CD14-positive monocyte (primary cell): ENCODE measurements around the gene INPP5A. TPM values are rescaled to one million over a fixed set of nuclear protein-coding genes. Genes with fewer than 3 reads are reported as not detected.
A peak's percentile ranks its signal among the peaks of the same experiment; 100 is the strongest.

Experiments
- DNase-seq, 3 donors: peaks; one replicate each; pipeline ENCODE4 v3.0.0-alpha.2; 2011 to 2022
- H2AFZ ChIP-seq: 2 replicates; pipeline ENCODE4 v1.6.0; 2012; ENCODE audit warnings: mild to moderate bottlenecking, low read depth, low read length, inconsistent platforms; ENCODE audit not compliant: insufficient read depth, poor library complexity, severe bottlenecking
- H3K27ac ChIP-seq, 2 donors: 1 replicate in 1 of 2; 2 replicates in 1 of 2; pipeline ENCODE4 v1.5.1; 2012 to 2013; ENCODE audit warnings: low read length in 2 of 2, control low read depth in 1 of 2, inconsistent platforms in 1 of 2, low read depth in 1 of 2, mild to moderate bottlenecking in 1 of 2
- H3K27me3 ChIP-seq, 2 donors: one replicate each; pipeline versions ENCODE4 v1.6.0 to v1.6.1; 2011 to 2013; ENCODE audit warnings: low read length in 2 of 2; ENCODE audit not compliant: control insufficient read depth in 2 of 2, insufficient read depth in 2 of 2
- H3K36me3 ChIP-seq, 2 donors: replicated peaks in 1 of 2; 1 replicate in 1 of 2; 2 replicates in 1 of 2; pipeline versions ENCODE4 v1.5.1 to v1.6.1; 2012 to 2013; ENCODE audit warnings: low read length in 2 of 2, control low read depth in 1 of 2, inconsistent platforms in 1 of 2, mild to moderate bottlenecking in 1 of 2; ENCODE audit not compliant: insufficient read depth in 2 of 2, control insufficient read depth in 1 of 2
- H3K4me1 ChIP-seq, 2 donors: 1 replicate in 1 of 2; 2 replicates in 1 of 2; pipeline versions ENCODE4 v1.5.1 to v1.6.1; 2012 to 2013; ENCODE audit warnings: low read length in 2 of 2, control low read depth in 1 of 2, inconsistent platforms in 1 of 2, mild to moderate bottlenecking in 1 of 2, moderate library complexity in 1 of 2; ENCODE audit not compliant: insufficient read depth in 2 of 2, control insufficient read depth in 1 of 2
- H3K4me2 ChIP-seq: replicated peaks from 2 replicates; pipeline ENCODE3; 2012; ENCODE audit warnings: low read length, moderate library complexity, mild to moderate bottlenecking; ENCODE audit not compliant: poor library complexity, severe bottlenecking; ENCODE audit errors: extremely low read depth
- H3K4me3 ChIP-seq, 3 experiments: fragments of 200-600 bp in 1 of 3; sonication (generic) in 1 of 3; replicated peaks in 1 of 3; 1 replicate in 2 of 3; 2 replicates in 1 of 3; pipeline ENCODE4 v1.5.1; 2011 to 2013; ENCODE audit warnings: low read length in 3 of 3, mild to moderate bottlenecking in 3 of 3, control low read depth in 2 of 3, low read depth in 2 of 3, inconsistent platforms in 1 of 3, moderate library complexity in 1 of 3
- H3K79me2 ChIP-seq: 2 replicates; pipeline ENCODE4 v1.6.0; 2012; ENCODE audit warnings: mild to moderate bottlenecking, control low read depth, inconsistent platforms, low read length, moderate library complexity; ENCODE audit not compliant: insufficient read depth
- H3K9ac ChIP-seq: 2 replicates; pipeline ENCODE4 v1.6.0; 2017; ENCODE audit warnings: low read length, mild to moderate bottlenecking; ENCODE audit not compliant: insufficient read depth, poor library complexity, severe bottlenecking
- H3K9me3 ChIP-seq, 2 donors: replicated peaks in 1 of 2; 1 replicate in 1 of 2; 2 replicates in 1 of 2; pipeline versions ENCODE4 v1.5.1 to v1.6.1; 2012 to 2013; ENCODE audit warnings: low read length in 2 of 2, control low read depth in 1 of 2; ENCODE audit not compliant: control insufficient read depth in 1 of 2, insufficient read depth in 1 of 2
- H4K20me1 ChIP-seq: 2 replicates; pipeline ENCODE4 v1.6.0; 2012; ENCODE audit warnings: mild to moderate bottlenecking, low read length, control low read depth, moderate library complexity; ENCODE audit not compliant: insufficient read depth
- H3K27ac Mint-ChIP-seq, 7 donors: one replicate each; pipeline ENCODE4 v1.8.0; 2020; ENCODE audit warnings: mild to moderate bottlenecking in 7 of 7, mixed read lengths in 7 of 7, moderate library complexity in 6 of 7, inconsistent platforms in 2 of 7
- H3K27me3 Mint-ChIP-seq, 3 donors: one replicate each; pipeline ENCODE4 v1.8.0; 2021 to 2022; ENCODE audit warnings: low read depth in 3 of 3, mild to moderate bottlenecking in 3 of 3, mixed read lengths in 3 of 3, moderate library complexity in 3 of 3, inconsistent platforms in 1 of 3
- H3K36me3 Mint-ChIP-seq, 2 donors: one replicate each; pipeline ENCODE4 v1.8.0; 2020; ENCODE audit warnings: mixed read lengths in 2 of 2, inconsistent platforms in 1 of 2, mild to moderate bottlenecking in 1 of 2
- H3K4me1 Mint-ChIP-seq: one replicate; pipeline ENCODE4 v1.8.0; 2020; ENCODE audit warnings: mild to moderate bottlenecking, mixed read lengths
- H3K4me3 Mint-ChIP-seq, 2 donors: one replicate each; pipeline ENCODE4 v1.8.0; 2020; ENCODE audit warnings: mild to moderate bottlenecking in 2 of 2, mixed read lengths in 2 of 2, moderate library complexity in 1 of 2
- H3K9me3 Mint-ChIP-seq, 7 donors: one replicate each; pipeline ENCODE4 v1.8.0; 2020 to 2022; ENCODE audit warnings: mixed read lengths in 7 of 7, mild to moderate bottlenecking in 6 of 7, moderate library complexity in 6 of 7, inconsistent platforms in 2 of 7
- CTCF ChIP-seq: fragments of 200-600 bp; IDR thresholded peaks from one replicate; pipeline ENCODE4 v1.8.0; 2022; ENCODE audit warnings: antibody characterized with exemption, mild to moderate bottlenecking
- WGBS: methylation state at CpG from one replicate; pipeline ENCODE4 v1.1.5; 2013; ENCODE audit warnings: missing lambda C conversion rate; ENCODE audit not compliant: insufficient coverage; 5-methylcytosine and 5-hydroxymethylcytosine counted together
- intact Hi-C, 2 donors: fragments of 100-400 bp; cut with micrococcal nuclease; formaldehyde crosslinking; loops; one replicate each; pipeline versions ENCODE4 v1.15.0 to v1.15.1; 2023
- polyA plus RNA-seq, 3 donors: library from polyadenylated mRNA; depleted of rRNA in 1 of 3; unstranded in 2 of 3; stranded (reverse) in 1 of 3; fragments of 300-500 nt in 2 of 3; fragments of >200 nt in 1 of 3; fragmentation: Illumina TruSeq in 2 of 3; gene quantifications; 1 replicate in 2 of 3; 2 replicates in 1 of 3; pipeline ENCODE4 v1.2.3, GENCODE V29; 2012 to 2021

The INPP5A gene
- polyA plus RNA-seq, 3 donors, result 0.87 to 17.2 (median 2.9) TPM

DNA sequence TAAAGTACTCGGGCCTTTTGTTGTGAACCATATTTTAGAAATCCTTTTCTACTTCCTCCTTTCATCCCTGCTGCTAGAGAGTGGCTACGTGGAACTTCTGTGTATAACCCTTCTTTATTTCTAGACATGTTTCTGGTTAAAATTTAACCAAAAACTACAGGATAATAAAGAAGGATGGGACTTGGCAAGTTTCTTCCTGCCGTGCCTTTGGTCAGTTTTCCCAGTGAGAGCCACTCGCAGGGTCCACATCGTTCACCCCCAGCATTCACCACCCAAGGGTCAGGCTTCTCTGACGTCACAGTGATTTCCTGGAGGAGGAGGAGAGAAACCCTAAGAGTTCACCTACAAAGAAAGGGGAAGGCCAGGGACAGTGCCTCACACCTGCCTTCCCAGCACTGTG is 203.0 kb downstream of the INPP5A start:
- intact Hi-C loops, result no loop called here
- no peak for DNase-seq
- Histone ChIP-seq H3K9me3 (no peaks in the 10 kb centered on the region), H2AFZ (no peak overlapping the region), H3K27me3 (no peaks in the 10 kb centered on the region), H3K4me1 (no peaks in the 10 kb centered on the region), H3K4me3 (no peak overlapping the region), H3K36me3 (peaks cover 14 to 48% of the 10 kb centered on the region in 2 donors), H3K79me2 (no peaks in the 10 kb centered on the region), H3K27ac (no peak overlapping the region), H3K4me2 (no peak overlapping the region), H3K9ac (no peak overlapping the region), H4K20me1 (no peaks in the 10 kb centered on the region)
- Mint-ChIP-seq H3K9me3 (no peaks in the 10 kb centered on the region), H3K4me3 (no peak overlapping the region), H3K36me3 (peaks cover 35 to 58% of the 10 kb centered on the region in 2 donors), H3K4me1 (no peaks in the 10 kb centered on the region), H3K27ac (peak overlapping the region in 2 of 7 donors; percentile 14 to 21), H3K27me3 (peaks cover 0 to 2% (median 0%) of the 10 kb centered on the region in 3 donors)
- TF ChIP-seq CTCF, result no peak
- 40% methylated on average over 1 of the region's 6 CpGs for WGBS

- no peak overlapping the region for H3K9ac ChIP-seq
- Mint-ChIP-seq H3K9me3 (no peaks in the 10 kb centered on the region), H3K27ac (no peak overlapping the region), H3K36me3 (peaks cover 28 to 50% of the 10 kb centered on the region in 2 donors), H3K4me3 (no peak overlapping the region), H3K4me1 (no peaks in the 10 kb centered on the region), H3K27me3 (peaks cover 0 to 2% (median 0%) of the 10 kb centered on the region in 3 donors)
- 97% methylated on average over 27 of the region's 27 CpGs for WGBS
- no peak for TF ChIP-seq CTCF
- no peak overlapping the region for H3K4me2 ChIP-seq
- intact Hi-C loops, result no loop called here
- H3K36me3 ChIP-seq, result peaks cover 5 to 36% of the 10 kb centered on the region in 2 donors
- no peak for DNase-seq
- no peaks in the 10 kb centered on the region for H3K79me2 ChIP-seq
- H3K27ac ChIP-seq, result no peak overlapping the region
- no peak overlapping the region for H2AFZ ChIP-seq
- H3K27me3 ChIP-seq, result no peaks in the 10 kb centered on the region
- H3K4me1 ChIP-seq, result no peaks in the 10 kb centered on the region
- H3K4me3 ChIP-seq, result no peak overlapping the region
- H3K9me3 ChIP-seq, result no peaks in the 10 kb centered on the region
- H4K20me1 ChIP-seq, result peaks cover 7% of the 10 kb centered on the region
Observed at GRCh38 chr10:132742167-132742836, 204.7 kb downstream of the INPP5A start.
